Measurements from ENCODE around the gene PER1.
A peak's percentile ranks its signal among the peaks of the same experiment; 100 is the strongest.

PER1 gene

DNA sequence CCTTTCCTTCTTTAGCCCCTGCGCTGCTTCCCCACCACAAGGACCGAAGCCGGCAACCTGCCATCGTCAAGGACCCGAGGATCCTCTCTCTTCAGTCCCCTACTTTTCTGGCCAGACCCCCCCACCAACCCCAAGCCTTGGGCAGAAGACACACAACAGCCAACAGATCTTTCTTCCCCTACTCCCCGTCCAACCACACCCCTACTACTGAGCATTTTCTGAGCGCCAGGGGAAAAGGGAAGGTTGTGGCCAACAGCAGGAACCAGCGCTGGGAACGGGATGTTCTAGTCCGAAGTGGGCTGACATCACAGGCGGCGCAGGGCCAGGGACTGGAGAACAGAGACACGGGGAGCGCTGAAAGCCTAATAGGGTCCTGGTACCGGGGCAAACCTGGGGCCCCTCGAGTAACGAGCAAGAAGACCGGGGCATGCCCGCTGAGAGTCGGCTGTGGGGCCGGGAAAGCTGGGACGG, 528 bp downstream of the PER1 start:
- TF ChIP-seq, protein P1, sequence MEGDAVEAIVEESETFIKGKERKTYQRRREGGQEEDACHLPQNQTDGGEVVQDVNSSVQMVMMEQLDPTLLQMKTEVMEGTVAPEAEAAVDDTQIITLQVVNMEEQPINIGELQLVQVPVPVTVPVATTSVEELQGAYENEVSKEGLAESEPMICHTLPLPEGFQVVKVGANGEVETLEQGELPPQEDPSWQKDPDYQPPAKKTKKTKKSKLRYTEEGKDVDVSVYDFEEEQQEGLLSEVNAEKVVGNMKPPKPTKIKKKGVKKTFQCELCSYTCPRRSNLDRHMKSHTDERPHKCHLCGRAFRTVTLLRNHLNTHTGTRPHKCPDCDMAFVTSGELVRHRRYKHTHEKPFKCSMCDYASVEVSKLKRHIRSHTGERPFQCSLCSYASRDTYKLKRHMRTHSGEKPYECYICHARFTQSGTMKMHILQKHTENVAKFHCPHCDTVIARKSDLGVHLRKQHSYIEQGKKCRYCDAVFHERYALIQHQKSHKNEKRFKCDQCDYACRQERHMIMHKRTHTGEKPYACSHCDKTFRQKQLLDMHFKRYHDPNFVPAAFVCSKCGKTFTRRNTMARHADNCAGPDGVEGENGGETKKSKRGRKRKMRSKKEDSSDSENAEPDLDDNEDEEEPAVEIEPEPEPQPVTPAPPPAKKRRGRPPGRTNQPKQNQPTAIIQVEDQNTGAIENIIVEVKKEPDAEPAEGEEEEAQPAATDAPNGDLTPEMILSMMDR (IDR thresholded peaks at IDR 0.05; ENCODE audit: low read depth, low read length, missing control alignments): no peak
- peak overlapping the region; percentile 82 for H3K4me3 ChIP-seq (replicated peaks; ENCODE audit: low read depth, low read length)
- no peak for DNase-seq (ENCODE audit: extremely low read depth, low read depth)

DNA sequence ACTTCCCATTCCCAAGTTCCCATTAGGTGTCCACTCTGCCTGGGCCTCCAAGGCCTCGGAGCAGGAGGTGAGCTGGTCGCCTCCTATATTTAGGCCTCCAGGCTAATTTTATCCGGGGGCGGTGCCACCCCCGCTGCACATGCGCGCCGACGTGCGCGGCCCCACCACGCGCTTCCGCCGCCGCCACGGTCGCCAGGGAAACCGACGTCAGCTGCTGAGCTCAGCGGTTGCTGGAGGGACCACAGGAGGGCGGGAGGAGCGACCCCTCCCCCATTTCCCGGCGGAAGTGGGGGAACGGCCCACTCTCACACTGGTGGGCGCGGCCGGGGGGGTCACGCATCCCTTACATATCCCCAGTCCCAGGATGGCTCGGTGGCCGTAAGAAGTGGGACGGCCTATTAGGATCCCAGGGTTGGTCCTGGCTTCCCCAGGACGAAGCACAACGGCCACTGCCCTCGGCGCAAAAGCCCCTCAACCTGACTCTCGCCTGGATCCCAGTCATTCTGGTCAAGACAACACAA, 1.0 kb downstream of the PER1 start:
- peak overlapping the region; percentile 82 for H3K4me3 ChIP-seq (replicated peaks; ENCODE audit: low read depth, low read length)
- TF ChIP-seq, protein P1 (IDR thresholded peaks at IDR 0.05; ENCODE audit: low read depth, low read length, missing control alignments): no peak
- DNase-seq (ENCODE audit: extremely low read depth, low read depth): no peak

DNA sequence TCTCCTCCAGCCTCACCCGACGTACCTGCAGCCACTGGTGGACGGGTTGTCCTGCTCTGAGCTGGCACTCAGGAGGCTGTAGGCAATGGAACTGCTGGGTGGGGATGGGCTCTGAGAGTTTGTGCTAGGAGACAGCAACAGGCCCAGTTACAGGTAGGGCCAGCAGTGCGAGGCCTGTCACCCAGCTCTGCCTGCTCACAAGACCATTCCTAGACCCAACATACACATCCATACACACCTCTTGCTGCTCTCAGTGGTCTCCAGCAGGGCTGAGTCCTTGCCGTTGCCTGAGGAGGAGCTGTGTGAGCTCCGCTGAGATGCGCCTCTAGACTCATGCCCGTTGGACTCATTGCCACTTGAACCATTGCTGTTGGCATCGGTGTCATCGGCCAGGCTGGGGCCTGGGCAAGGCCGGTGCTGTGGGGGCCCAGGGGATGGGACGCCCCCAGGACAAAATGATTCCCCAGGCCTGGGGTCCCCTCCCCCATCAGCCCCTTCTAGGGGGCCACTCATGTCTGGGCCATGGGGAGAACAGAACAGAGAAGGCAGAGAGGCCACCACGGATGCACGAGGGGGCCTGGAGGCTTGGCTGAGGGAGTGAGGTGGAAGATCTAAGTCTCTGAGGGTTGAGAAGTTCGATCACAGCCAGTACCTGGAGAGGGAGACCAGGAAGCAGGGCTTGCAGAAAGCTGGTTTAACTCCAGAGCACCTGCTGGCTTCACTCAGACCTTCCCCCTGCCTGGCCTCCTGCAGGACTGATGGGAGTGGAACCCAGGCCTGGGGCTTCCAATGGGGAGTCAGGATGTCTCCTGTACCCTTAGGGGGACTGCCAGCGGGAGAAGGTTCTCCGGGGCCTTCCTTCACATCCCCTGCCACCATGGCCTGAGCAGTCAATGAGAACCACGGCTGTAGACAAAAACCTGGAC, 1.7 kb downstream of the PER1 start:
- DNase-seq (ENCODE audit: extremely low read depth, low read depth): no peak
- TF ChIP-seq, protein P1 (IDR thresholded peaks at IDR 0.05; ENCODE audit: low read depth, low read length, missing control alignments): no peak
- peak overlapping the region; percentile 82 for H3K4me3 ChIP-seq (replicated peaks; ENCODE audit: low read depth, low read length)

DNA sequence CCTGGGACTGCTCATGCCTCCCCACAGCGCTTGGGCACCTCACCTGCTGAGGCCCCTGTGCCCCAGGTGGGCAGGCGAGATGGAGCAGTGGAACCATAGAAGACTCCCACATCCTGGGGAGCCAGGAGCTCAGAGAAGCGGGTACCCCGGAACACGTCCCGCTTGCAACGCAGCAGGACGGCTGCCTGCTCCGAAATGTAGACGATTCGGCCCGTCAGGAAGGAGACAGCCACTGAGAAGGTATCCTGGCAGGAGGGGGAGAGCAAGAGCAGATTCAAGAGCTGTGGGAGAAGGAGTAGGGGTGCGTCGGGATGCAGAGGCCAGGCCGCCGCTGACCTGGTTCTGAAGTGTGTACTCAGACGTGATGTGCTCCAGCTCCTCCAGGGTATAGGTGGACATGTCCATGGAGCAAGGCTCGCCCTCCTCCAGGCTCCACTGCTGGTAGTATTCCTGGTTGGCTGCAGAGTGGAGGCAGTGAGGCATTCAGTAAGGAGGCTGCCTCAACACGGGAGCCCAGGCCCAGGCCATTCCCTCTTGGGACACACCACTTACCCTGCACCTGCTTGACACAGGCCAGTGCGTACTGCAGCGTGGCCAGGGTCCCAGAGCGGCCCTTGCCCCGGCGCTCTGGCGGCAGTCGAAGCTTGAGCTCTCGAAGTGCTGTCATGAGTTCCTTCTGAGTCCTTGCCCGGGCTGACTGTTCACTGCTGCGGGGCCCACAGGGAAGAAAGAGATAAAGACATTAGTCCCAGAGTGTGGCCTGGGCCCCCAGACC, 2.6 kb downstream of the PER1 start:
- TF ChIP-seq, protein P1 (IDR thresholded peaks at IDR 0.05; ENCODE audit: low read depth, low read length, missing control alignments): no peak
- no peak overlapping the region for H3K4me3 ChIP-seq (replicated peaks; ENCODE audit: low read depth, low read length)
- no peak for DNase-seq (ENCODE audit: extremely low read depth, low read depth)

DNA sequence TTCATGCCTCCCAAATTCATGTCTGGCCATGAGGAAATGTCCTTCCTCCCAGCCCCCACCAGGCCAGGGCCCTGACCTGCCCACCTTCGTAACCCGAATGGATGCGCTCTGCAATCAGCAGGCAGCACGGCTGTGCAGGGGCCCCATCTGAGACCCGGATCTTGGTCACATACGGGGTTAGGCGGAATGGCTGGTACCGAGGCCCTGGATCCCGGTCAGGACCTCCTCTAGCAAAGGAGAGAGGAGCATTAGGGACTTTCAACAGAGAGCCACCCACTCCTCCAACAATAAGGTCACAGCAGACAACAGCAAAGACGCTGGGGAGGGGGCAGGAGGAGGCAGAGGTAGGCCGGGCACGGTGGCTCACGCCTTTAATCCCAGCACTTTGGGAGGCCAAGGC, 3.6 kb downstream of the PER1 start:
- TF ChIP-seq, protein P1 (IDR thresholded peaks at IDR 0.05; ENCODE audit: low read depth, low read length, missing control alignments): no peak

DNA sequence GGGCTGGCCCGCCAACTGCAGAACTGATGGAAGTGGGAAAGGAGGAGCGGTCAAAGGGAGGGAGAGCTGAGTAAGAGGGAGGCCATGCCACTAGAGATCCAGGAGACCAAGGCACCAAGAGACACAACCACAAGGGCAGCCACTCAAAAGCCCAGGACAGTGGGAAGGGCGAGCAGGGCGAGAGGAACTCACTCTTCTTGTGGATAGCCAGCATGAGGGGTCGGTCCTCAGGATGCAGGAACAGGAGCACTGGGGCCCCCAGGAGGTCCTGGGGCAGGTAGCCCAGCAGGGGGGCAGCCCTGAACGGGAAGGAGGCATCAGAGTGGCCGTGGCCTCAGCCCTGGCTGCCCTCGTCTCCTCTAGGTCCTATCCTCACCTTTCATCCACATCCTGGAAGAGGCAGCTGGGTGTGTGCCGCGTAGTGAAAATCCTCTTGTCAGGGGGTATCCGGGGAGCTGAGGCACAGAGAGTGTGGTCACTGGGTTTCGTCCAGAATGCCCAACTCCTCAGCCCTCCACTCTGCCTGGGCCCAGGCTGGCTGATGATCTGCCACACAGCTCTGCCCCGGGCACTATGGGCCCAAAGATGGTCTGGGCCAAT, 4.3 kb downstream of the PER1 start:
- DNase-seq (ENCODE audit: extremely low read depth, low read depth): no peak
- TF ChIP-seq, protein P1 (IDR thresholded peaks at IDR 0.05; ENCODE audit: low read depth, low read length, missing control alignments): no peak

More for the DNA sequence above, 3.6 kb downstream of the PER1 start:
- H3K4me3 ChIP-seq (replicated peaks; ENCODE audit: low read depth, low read length): no peak overlapping the region
- no peak for DNase-seq (ENCODE audit: extremely low read depth, low read depth)

More for the DNA sequence above, 4.3 kb downstream of the PER1 start:
- no peak overlapping the region for H3K4me3 ChIP-seq (replicated peaks; ENCODE audit: low read depth, low read length)
